Activated T-cell treated with anti-CD3 and anti-CD28 coated beads, Interleukin-2, amount 50 U/mL, for 4 hours (primary cell): ENCODE measurements around the gene GRB10. TPM values are rescaled to one million over a fixed set of nuclear protein-coding genes. Genes with fewer than 3 reads are reported as not detected.

ENCODE experiments used
- ATAC-seq, 2 donors: fragments of 200-7000 bp; cut with Tn5 transposase; one replicate each; pipeline ENCODE4 v1.10.0; 2021
- DNase-seq: peaks from one replicate; pipeline ENCODE4 v3.0.0-alpha.2; 2020
- H3K27me3 Mint-ChIP-seq: one replicate; pipeline ENCODE4 v1.8.0; 2021; ENCODE audit warnings: low read depth, mixed read lengths
- H3K36me3 Mint-ChIP-seq: one replicate; pipeline ENCODE4 v1.8.0; 2022; ENCODE audit warnings: mixed read lengths; ENCODE audit not compliant: insufficient read depth
- H3K4me1 Mint-ChIP-seq: one replicate; pipeline ENCODE4 v1.8.0; 2021; ENCODE audit warnings: low read depth, mixed read lengths
- H3K4me3 Mint-ChIP-seq: one replicate; pipeline ENCODE4 v1.8.0; 2021; ENCODE audit warnings: mild to moderate bottlenecking, moderate library complexity, mixed read lengths
- H3K9me3 Mint-ChIP-seq: one replicate; pipeline ENCODE4 v1.8.0; 2021; ENCODE audit warnings: mixed read lengths
- total RNA-seq, 3 donors: library from RNA; stranded (reverse); gene quantifications; one replicate each; pipeline ENCODE4 v1.2.1, GENCODE V29; 2021

The GRB10 gene
- total RNA-seq, 3 donors from 2014 or later, result 1.3 to 3.7 (median 3.3) TPM

DNA sequence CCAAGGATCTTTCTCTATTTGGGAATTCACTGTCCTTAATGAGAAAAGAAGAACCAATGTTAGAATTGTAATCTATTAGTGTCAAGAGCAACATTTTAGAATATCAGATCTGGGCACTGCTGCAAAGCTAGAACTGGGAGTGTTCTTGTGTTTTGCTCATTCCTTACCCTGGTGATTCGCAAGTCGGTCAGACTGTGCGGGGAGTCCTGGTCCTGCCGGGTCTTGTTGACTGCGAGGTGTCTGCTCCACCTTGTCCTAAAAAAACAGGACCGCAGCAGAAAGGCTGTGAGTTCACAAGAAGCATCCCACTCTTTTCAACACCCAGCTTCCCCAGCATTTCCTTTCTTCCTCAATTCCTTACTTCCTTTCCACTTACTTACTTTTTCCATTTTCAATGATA, 79.0 kb downstream of the GRB10 start:
- H3K27me3 Mint-ChIP-seq, result peaks cover 2% of the 10 kb centered on the region
- H3K4me3 Mint-ChIP-seq, result no peak overlapping the region
- H3K36me3 Mint-ChIP-seq, result no peaks in the 10 kb centered on the region
- no peak for ATAC-seq
- H3K9me3 Mint-ChIP-seq, result no peaks in the 10 kb centered on the region
- no peaks in the 10 kb centered on the region for H3K4me1 Mint-ChIP-seq
- no peak for DNase-seq

DNA sequence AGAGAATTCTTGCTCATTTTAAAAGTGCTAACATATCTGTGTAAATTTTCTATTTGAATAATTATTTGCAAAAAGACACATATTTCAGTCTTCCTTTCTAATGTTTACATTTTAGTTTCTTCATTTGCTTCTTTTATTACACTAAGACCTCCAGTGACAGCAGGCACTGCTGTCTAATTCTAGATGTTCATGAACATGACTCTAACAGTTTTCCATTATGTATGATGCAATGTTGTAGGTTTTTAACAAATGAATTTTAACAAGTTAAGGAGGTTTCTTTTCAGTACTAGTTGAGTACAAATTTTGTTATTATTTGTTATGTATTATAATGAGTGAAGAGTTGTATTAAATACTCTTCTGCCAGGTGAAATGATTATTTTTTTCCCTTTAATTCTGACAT, 83.6 kb downstream of the GRB10 start:
- H3K27me3 Mint-ChIP-seq, result no peaks in the 10 kb centered on the region
- H3K4me1 Mint-ChIP-seq, result peaks cover 3% of the 10 kb centered on the region
- H3K36me3 Mint-ChIP-seq, result no peaks in the 10 kb centered on the region
- ATAC-seq, result no peak
- no peak overlapping the region for H3K4me3 Mint-ChIP-seq
- H3K9me3 Mint-ChIP-seq, result no peaks in the 10 kb centered on the region
- no peak for DNase-seq

DNA sequence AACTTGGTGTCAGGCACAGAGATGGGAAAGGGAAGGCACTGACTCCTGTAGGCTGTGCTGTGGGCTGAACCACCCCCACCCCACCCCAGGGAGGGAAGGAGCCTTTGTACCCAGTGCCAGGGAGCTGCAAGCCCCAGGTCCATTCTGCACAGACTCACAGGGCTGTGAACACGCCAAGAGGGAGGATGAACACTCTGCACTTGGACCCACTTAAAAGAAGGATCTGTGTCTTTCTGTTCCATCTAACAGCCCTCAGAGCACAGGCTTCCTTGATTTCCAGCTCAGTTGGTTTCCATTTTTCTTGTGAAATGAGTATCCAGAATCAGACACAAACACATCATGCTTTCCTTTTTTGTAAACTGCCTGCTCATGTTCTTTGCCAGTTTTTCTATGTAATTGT, 84.9 kb downstream of the GRB10 start:
- Mint-ChIP-seq H3K4me3 (no peak overlapping the region), H3K27me3 (no peaks in the 10 kb centered on the region), H3K36me3 (no peaks in the 10 kb centered on the region), H3K9me3 (no peaks in the 10 kb centered on the region), H3K4me1 (peaks cover 3% of the 10 kb centered on the region)
- ATAC-seq (no peak), DNase-seq (no peak)

DNA sequence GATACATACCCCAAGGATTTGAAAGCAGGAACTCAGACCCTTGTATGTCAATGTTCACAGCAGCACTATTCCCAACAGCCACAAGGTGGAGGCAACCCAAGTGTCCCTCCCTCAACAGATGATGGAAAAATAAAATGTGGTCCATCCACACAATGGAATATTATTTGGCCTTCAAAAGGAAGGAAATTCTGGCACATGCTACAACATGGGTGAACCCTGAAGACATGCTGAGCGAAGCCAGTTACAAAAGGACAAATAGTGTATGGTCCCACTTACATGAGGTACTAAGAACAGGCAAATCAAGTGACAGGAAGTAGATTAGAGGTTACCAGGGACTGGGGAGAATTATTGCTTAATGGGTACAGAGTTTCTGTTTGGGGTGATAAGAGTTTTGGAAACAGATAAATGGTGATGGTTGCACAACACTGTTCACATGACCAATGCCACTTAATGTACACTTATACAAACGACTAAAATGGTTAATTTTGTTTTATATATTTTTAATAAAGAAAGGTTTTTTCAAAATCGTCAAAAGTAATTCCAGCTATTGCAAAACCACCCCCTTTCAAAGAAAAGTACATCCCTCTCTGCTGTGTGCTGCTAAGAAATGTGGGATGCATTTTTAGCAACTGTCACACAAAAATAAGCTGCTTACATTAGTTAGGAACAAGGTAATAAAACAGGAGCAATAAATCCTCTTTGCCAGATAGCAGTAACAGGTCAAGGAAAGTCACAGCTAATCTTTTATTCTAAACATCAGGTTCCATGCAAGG, 85.7 kb downstream of the GRB10 start:
- H3K4me3 Mint-ChIP-seq, result no peak overlapping the region
- H3K4me1 Mint-ChIP-seq, result peaks cover 3% of the 10 kb centered on the region
- H3K9me3 Mint-ChIP-seq, result no peaks in the 10 kb centered on the region
- no peaks in the 10 kb centered on the region for H3K36me3 Mint-ChIP-seq
- H3K27me3 Mint-ChIP-seq, result no peaks in the 10 kb centered on the region
- DNase-seq (no peak), ATAC-seq (no peak)

DNA sequence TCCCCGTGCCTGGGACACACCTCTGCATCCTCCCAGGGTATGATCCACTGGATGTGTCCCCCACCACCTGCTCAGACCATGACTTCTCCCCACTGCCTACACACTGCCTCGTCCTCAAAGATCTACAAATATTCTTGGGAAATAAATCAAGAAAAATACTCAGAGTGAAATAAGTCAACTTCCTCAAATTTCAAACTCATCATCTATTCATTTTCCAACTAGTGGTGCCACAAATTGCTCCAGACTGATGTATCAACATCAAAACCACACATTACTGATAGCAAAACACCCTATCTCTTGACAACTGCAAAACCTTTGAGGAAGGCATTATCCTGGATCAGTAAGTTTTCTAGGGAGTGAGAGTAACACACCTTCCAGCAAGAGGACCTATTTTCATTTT, 87.7 kb downstream of the GRB10 start:
- Mint-ChIP-seq H3K4me1 (peaks cover 3% of the 10 kb centered on the region), H3K36me3 (no peaks in the 10 kb centered on the region), H3K4me3 (no peak overlapping the region), H3K27me3 (no peaks in the 10 kb centered on the region), H3K9me3 (no peaks in the 10 kb centered on the region)
- no peak for ATAC-seq
- DNase-seq, result no peak

DNA sequence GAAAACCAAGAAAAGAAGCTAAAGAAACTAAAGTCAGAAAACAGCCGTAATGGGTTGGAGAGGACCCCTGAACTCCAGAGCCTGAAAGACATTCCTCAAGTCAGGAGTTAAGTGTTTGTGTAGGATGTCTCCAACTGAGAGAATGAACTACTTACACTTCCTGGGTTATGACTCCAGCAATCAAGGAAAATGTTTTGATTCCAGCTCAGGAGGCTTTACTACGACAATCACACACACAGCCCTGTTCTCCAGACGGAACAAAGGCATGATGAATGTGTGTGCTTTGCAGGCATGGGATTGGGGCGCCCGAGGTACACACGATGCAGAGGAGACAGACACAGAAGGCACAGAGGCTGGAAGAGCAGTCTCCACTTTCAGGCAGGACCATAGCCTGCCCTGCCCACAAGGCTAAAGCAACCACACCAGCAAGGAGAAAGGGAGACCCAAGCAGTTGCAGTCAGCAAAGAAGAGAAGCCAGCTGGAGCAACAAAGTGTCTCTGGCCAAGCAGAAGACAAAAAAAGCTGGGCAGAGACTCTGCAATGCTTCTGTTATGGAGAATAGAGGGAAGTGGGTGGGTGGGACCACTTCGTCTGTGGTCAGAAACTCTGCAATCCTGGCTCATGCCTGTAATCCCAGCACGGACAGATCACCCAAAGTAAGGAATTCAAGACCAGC, 89.1 kb downstream of the GRB10 start:
- ATAC-seq (no peak), DNase-seq (no peak)
- Mint-ChIP-seq H3K9me3 (no peaks in the 10 kb centered on the region), H3K4me3 (no peak overlapping the region), H3K4me1 (peaks cover 3% of the 10 kb centered on the region), H3K36me3 (no peaks in the 10 kb centered on the region), H3K27me3 (no peaks in the 10 kb centered on the region)

DNA sequence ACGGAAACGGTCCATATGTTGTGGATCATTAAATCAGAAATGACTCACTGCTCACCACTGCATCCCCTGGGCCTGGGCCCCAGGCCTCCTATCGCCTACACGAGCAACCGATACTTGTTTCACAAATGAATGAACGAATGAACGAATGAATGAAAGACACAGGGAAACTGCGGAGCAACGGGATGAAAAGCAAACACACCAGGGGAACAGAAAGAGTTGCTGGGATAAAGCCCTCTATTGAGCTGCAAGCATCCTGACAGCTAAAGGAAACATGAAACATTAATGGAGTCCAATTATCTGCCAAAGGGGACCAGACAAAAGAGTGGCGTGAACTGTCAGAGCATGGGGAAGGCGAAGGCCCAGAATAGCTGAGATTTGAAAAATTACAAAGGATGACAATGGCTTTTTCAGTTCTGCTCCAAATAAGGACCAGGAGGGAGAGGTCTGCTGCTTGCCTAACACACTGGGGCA, 92.1 kb downstream of the GRB10 start:
- Mint-ChIP-seq H3K36me3 (no peaks in the 10 kb centered on the region), H3K9me3 (no peaks in the 10 kb centered on the region), H3K4me1 (no peaks in the 10 kb centered on the region), H3K27me3 (peaks cover under 1% of the 10 kb centered on the region), H3K4me3 (no peak overlapping the region)
- DNase-seq (no peak), ATAC-seq (no peak)

DNA sequence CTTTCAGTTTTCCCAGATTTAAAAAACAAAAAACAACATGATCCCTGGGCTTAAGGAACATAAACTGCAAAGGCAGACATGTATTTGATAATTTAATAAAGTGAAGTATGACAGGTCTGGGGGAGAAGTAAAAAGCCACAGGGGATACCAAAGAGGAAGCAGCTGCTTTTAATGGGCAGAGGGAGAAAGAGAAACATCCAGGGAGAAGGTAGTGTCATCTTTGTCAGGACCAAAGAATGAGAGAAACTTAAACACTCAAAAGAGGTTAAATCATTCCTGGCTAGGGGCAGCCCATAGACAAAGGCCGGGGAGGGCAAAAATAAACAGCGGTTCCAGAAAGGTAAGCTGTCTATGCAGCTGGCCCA, 94.5 kb downstream of the GRB10 start:
- H3K4me3 Mint-ChIP-seq, result no peak overlapping the region
- H3K27me3 Mint-ChIP-seq, result peaks cover 7% of the 10 kb centered on the region

DNA sequence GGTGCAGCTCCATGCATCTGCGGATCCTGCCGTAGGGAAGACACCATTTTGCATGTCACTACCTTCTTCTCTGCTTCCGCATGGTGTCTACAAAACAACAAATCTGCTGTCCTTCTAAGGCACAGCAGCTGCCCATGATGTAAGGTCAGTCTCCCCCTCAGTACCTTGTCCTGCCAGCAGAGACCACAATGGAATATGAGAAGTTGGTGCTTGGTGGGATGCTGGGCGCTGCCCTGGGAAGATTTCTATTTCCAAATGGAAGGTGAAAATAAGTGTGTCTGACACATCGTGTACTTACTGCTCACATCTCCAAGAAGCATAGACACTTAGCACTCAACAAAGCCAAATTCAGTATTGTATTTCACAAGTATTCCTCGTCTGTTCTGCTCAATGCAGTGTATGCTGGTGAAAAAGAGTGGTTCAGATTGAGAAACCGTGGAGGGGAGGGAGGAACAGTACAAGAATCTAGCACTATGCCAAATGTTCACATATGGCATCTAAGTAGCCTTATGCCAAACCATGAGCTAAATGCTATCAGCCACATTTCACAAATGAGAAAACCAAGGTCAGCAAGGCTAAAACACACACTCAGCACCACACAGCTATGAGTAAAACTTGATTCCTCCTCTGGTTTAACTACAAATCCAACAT, 95.0 kb downstream of the GRB10 start:
- H3K27me3 Mint-ChIP-seq, result peaks cover 10% of the 10 kb centered on the region
- H3K9me3 Mint-ChIP-seq, result no peaks in the 10 kb centered on the region
- no peaks in the 10 kb centered on the region for H3K4me1 Mint-ChIP-seq
- DNase-seq (no peak), ATAC-seq (no peak)
- H3K4me3 Mint-ChIP-seq, result no peak overlapping the region
- H3K36me3 Mint-ChIP-seq, result no peaks in the 10 kb centered on the region

More for the DNA sequence above, 94.5 kb downstream of the GRB10 start:
- DNase-seq (no peak), ATAC-seq (no peak)
- Mint-ChIP-seq H3K9me3 (no peaks in the 10 kb centered on the region), H3K36me3 (no peaks in the 10 kb centered on the region), H3K4me1 (no peaks in the 10 kb centered on the region)

DNA sequence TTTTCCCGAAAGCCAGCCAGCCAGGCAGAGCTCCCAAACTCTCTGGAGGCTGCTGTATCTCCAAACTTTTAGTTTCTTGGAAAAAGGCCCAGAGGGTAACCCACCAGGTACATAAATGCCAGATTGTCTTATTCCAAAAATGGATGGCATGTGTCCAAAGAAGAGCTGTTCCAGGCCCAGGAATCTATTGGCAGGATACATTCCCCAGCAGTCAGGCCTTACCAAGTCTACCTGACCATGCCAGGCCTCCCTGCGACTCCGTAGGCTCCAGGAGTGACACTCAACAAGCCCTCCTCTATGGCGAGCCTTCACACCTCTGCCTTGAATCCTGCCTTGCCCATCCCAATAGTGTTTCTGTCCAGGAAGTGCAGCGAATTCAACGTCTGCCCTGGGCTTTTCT, 95.6 kb downstream of the GRB10 start:
- DNase-seq (no peak), ATAC-seq (no peak)
- no peaks in the 10 kb centered on the region for H3K9me3 Mint-ChIP-seq
- no peaks in the 10 kb centered on the region for H3K36me3 Mint-ChIP-seq
- peaks cover 10% of the 10 kb centered on the region for H3K27me3 Mint-ChIP-seq
- H3K4me1 Mint-ChIP-seq, result no peaks in the 10 kb centered on the region
- no peak overlapping the region for H3K4me3 Mint-ChIP-seq

DNA sequence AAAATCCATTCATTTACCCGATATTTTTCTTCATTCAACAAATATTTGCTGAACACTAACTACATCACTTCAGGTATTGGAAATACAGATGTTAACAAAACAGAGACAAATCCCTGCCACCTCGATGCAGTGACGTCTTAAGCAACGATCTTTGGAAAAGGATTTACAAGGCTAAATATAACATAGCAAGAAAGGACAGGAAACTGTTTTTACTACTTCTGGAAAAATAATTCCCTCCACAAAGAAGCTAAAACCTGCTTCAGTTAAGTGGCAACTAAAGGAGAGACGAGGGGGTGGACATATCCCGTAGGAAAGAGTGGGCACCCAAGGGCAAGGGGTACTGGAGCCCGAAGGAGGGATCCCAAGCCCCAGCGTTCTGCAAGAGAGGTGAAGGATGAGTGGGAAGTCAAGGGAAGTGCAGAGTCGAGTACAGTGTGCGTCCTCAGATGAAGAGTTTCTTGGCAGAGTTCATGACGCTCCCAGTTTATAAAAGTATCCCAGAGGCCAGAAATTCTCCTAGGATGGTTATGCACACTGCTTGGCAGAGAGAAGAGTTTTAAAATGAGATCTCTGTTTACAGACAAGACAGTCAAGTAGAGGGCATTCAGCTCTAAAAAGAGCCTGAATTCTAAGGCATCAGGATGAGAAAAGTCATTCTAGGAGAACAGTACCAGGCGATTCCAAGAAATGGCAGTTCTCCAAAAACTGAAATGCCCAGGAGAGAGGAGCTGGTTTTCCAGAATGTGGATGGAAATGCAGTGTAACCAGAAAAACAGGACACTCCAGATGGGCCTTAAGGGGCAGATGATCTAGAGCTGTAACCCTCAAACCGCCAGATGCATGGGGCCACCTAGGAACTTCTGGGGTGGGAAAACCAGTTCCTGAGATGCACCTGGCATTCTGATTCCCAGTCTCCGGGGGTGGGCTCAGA, 97.3 kb downstream of the GRB10 start:
- no peaks in the 10 kb centered on the region for H3K4me1 Mint-ChIP-seq
- ATAC-seq (no peak), DNase-seq (no peak)
- no peaks in the 10 kb centered on the region for H3K36me3 Mint-ChIP-seq
- no peaks in the 10 kb centered on the region for H3K9me3 Mint-ChIP-seq
- H3K4me3 Mint-ChIP-seq, result no peak overlapping the region
- H3K27me3 Mint-ChIP-seq, result peaks cover 10% of the 10 kb centered on the region

DNA sequence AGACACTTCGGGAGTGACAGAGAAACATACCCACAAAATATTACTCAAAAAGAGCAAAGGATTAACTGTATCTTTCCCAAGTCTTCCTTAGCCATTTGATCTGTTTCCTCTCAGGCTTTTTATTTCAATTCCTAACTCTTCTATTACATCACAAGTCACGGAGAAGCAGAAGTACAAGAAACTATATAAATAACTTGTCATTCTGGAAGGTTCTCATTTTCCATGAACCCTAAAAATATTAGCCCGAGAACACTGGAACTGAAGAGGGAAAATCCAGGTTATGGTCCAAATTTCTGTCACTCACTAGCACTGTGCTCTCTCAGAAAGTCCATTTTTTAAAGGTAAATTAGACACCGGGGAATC, 98.0 kb downstream of the GRB10 start:
- Mint-ChIP-seq H3K4me1 (no peaks in the 10 kb centered on the region), H3K9me3 (no peaks in the 10 kb centered on the region), H3K4me3 (no peak overlapping the region), H3K27me3 (peaks cover 10% of the 10 kb centered on the region), H3K36me3 (no peaks in the 10 kb centered on the region)
- ATAC-seq (no peak), DNase-seq (no peak)

DNA sequence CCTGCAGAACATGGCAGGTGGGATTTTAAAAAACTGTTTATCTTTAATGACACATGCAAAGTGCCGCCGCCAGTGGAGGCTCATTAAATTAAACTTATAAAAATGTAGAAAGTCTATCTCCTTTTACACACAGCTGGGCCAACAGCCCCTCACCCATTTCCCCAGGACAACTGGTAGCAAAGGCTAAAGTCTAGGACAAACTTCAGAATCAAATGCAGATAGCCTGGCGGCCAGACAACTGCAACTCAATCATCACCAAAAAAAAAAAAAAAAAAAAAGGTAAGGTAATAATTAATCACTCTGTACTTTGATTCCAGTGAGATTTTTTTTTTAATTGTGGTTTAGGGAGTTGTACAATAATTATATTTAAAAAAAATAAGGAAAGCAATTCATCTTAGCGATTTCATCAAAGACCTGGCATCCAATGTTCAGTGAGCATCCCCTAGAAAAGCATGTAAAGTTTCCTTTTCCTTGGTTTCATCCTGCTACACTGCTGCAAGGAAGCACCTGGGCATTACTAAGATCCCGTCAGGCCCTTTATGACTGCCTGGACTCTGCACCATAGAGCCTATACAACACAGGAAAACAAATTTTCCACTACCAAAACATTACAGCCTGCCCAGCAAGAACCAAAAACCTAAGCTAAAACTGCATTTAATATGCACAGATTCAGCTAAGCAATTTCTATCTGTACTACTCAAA, 98.5 kb downstream of the GRB10 start:
- no peak for ATAC-seq
- Mint-ChIP-seq H3K9me3 (no peaks in the 10 kb centered on the region), H3K36me3 (no peaks in the 10 kb centered on the region), H3K27me3 (peaks cover 10% of the 10 kb centered on the region), H3K4me3 (no peak overlapping the region), H3K4me1 (no peaks in the 10 kb centered on the region)
- no peak for DNase-seq

DNA sequence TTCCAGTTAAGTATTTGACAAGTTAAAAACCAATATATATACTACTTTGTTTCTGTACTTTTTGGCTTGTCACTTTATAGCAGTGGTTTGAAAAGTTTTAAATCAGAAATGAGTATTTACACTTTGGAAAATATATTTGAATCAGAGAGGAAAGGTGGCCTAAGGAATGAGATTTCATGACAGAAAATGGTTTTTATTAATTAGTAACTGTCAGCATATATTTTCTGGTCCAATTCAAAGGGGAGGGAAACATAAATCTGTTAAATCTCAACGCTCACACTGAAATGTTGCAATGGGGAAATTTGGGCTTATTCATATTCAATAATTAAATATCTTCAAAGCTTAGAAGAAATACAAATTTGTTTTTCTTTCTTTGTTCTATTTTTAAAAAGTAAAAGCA, 100.1 kb downstream of the GRB10 start:
- ATAC-seq (no peak), DNase-seq (no peak)
- Mint-ChIP-seq H3K36me3 (no peaks in the 10 kb centered on the region), H3K4me3 (no peak overlapping the region), H3K27me3 (peaks cover 10% of the 10 kb centered on the region), H3K4me1 (no peaks in the 10 kb centered on the region), H3K9me3 (no peaks in the 10 kb centered on the region)
